ENCODE data around the gene DAZ4.
"Not testable (repeated sequence)": the region's sequence is repeated elsewhere in the genome, so short reads cannot be mapped to it uniquely, and the experiment has no call there.

Gene DAZ4, protein sequence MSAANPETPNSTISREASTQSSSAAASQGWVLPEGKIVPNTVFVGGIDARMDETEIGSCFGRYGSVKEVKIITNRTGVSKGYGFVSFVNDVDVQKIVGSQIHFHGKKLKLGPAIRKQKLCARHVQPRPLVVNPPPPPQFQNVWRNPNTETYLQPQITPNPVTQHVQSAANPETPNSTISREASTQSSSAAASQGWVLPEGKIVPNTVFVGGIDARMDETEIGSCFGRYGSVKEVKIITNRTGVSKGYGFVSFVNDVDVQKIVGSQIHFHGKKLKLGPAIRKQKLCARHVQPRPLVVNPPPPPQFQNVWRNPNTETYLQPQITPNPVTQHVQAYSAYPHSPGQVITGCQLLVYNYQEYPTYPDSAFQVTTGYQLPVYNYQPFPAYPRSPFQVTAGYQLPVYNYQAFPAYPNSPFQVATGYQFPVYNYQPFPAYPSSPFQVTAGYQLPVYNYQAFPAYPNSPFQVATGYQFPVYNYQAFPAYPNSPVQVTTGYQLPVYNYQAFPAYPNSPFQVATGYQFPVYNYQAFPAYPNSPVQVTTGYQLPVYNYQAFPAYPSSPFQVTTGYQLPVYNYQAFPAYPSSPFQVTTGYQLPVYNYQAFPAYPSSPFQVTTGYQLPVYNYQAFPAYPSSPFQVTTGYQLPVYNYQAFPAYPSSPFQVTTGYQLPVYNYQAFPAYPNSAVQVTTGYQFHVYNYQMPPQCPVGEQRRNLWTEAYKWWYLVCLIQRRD

DNA sequence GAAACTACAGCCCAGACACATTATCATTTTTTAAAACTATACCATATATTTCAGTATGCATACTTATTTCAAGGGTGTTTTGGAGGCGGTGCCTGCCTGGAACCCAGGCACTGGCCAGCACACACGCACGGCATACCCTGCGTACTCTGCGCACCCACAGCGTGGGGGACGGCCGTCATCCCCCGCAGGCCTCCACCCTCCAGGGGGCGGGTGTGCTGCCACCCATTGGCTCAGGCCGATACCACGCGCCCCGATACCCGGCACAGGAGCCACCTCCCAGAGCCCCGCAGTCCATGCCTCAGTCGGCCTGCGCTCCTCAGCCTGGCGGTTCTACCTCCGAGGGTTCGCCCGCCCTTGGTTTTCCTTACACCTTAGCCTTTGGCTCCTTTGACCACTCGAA, at the start of gene DAZ4:
Gene DAZ4, plus strand, starts transcription at position 301 of the 400 bp plus-strand sequence. CDS start 208 bp downstream, outside the sequence.
- DNase-seq, result not testable (repeated sequence)

GRCh38 chrY:24813293-24813692, 20.4 kb upstream of the DAZ4 start, which contains the start of gene DAZ3:
Gene DAZ3, minus strand, starts transcription at chrY:24813393. Its CDS starts 208 bp downstream, at chrY:24813185.
- DNase-seq, result not testable (repeated sequence)

DNA sequence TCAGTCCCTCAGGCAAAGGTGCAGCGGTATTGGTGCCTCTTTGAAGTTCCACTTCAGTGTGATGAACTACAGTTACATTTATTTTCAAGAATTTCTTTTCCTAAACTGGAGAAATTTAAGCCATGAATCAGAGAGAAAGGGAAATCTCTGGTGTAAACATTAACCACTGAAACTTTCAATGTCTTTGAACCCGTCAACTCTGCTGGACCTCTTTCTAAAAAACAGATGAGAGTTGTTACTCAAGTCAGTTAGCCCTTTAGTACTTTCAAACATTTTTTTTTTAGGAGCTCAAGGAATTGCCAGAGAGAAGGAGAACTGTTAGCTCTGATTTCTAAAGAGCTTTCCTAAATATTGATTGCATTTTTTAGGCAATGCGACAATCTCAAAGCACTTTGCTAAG, 11.9 kb upstream of the DAZ4 start:
- DNase-seq, result not testable (repeated sequence)

DNA sequence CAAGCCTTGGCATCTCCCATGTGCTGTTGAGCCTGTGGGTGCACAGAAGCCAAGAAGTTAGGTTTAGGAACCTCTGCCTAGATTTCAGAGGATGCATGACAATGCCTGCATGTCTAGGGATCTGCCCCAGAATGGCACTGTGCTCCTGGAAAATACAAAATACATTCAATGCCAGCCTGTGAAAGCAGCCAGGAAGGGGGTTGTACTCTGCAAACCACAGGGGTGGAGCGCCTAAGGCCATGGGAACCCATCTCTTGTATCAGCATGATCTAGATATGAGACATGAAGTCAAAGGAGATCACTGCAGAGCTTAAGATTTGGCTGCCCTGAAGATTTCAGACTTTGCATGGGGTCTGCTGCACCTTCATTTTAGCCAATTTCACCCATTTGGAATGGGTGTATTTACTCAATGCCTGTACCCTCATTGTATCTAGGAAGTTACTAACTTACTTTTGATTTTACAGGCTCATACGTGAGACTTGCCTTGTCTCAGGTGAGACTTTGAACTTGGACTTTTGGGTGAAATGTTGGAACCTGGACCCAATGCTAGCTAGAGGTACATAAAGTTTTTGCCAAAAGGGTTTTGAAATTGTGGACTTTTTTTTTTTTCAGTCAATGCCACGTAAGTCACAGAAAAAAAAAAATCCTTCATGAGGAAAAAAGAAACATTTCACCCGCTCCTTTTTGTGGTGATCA, 9.4 kb upstream of the DAZ4 start:
- not testable (repeated sequence) for DNase-seq

DNA sequence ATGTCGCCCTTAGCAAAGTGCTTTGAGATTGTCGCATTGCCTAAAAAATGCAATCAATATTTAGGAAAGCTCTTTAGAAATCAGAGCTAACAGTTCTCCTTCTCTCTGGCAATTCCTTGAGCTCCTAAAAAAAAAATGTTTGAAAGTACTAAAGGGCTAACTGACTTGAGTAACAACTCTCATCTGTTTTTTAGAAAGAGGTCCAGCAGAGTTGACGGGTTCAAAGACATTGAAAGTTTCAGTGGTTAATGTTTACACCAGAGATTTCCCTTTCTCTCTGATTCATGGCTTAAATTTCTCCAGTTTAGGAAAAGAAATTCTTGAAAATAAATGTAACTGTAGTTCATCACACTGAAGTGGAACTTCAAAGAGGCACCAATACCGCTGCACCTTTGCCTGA, 8.7 kb upstream of the DAZ4 start:
- DNase-seq, result not testable (repeated sequence)
